GM12878 (cell line): Measurements from ENCODE around the gene HUWE1. TPM values are rescaled to one million over a fixed set of nuclear protein-coding genes. Genes with fewer than 3 reads are reported as not detected.
A peak's percentile ranks its signal among the peaks of the same experiment; 100 is the strongest.

Source experiments
- BCLAF1 ChIP-seq: fragments of 450-650 bp; IDR thresholded peaks from 2 replicates; pipeline ENCODE4 v1.6.1; 2017; ENCODE audit warnings: antibody characterized with exemption, mild to moderate bottlenecking, moderate library complexity
- CBFB ChIP-seq: IDR thresholded peaks from 2 replicates; pipeline ENCODE4 v1.6.1; 2016; ENCODE audit warnings: antibody characterized with exemption, low read depth
- CBX3 ChIP-seq: fragments of 200-600 bp; sonication (generic); IDR thresholded peaks from 2 replicates; pipeline ENCODE4 v1.6.1; 2016; ENCODE audit warnings: low read depth, borderline replicate concordance
- CREB1 ChIP-seq: IDR thresholded peaks from 2 replicates; pipeline ENCODE4 v1.6.1; 2012; ENCODE audit warnings: low read depth, mild to moderate bottlenecking, inconsistent platforms
- CREM ChIP-seq: IDR thresholded peaks from 2 replicates; pipeline ENCODE4 v1.6.1; 2014; ENCODE audit warnings: antibody characterized with exemption, low read depth
- CUX1 ChIP-seq: IDR thresholded peaks from 2 replicates; pipeline ENCODE4 v1.6.1; 2012; ENCODE audit warnings: improper control_type of control experiment, low read depth, low read length; ENCODE audit not compliant: insufficient replicate concordance
- ELK1 ChIP-seq: IDR thresholded peaks from 2 replicates; pipeline ENCODE4 v1.6.1; 2012; ENCODE audit warnings: low read depth, low read length, improper control_type of control experiment
- IKZF1 ChIP-seq: fragments of 450-650 bp; conservative IDR thresholded peaks from 2 replicates; pipeline ENCODE4 v1.6.1; 2017; ENCODE audit warnings: antibody characterized with exemption, mild to moderate bottlenecking
- KAT2A ChIP-seq: conservative IDR thresholded peaks from 2 replicates; pipeline ENCODE4 v1.6.1; 2011; ENCODE audit warnings: low read depth, low read length; ENCODE audit not compliant: control insufficient read depth
- LARP7 ChIP-seq: fragments of 450-650 bp; IDR thresholded peaks from 2 replicates; pipeline ENCODE4 v1.6.1; 2017; ENCODE audit warnings: mild to moderate bottlenecking
- MYC ChIP-seq: IDR thresholded peaks from 2 replicates; pipeline ENCODE4 v1.6.1; 2011; ENCODE audit warnings: mild to moderate bottlenecking, low read length, moderate library complexity, inconsistent platforms; ENCODE audit not compliant: insufficient read depth, insufficient replicate concordance, insufficient read length, severe bottlenecking
- NFIC ChIP-seq: IDR thresholded peaks from 2 replicates; pipeline ENCODE4 v1.6.1; 2012; ENCODE audit warnings: low read depth, mild to moderate bottlenecking, inconsistent platforms, low read length, moderate library complexity
- NFXL1 ChIP-seq: fragments of 450-650 bp; IDR thresholded peaks from 2 replicates; pipeline ENCODE4 v1.6.1; 2017; ENCODE audit warnings: antibody characterized with exemption, mild to moderate bottlenecking, borderline replicate concordance
- RAD51 ChIP-seq: fragments of 450-650 bp; IDR thresholded peaks from 2 replicates; pipeline ENCODE4 v1.6.1; 2016; ENCODE audit warnings: moderate library complexity, mild to moderate bottlenecking, inconsistent platforms
- RUNX3 ChIP-seq: IDR thresholded peaks from 2 replicates; pipeline ENCODE4 v1.6.1; 2012; ENCODE audit warnings: low read length, inconsistent platforms
- SIX5 ChIP-seq: IDR thresholded peaks from 2 replicates; pipeline ENCODE4 v1.6.1; 2011; ENCODE audit warnings: mild to moderate bottlenecking, low read depth, low read length, moderate library complexity; ENCODE audit not compliant: severe bottlenecking
- SKIL ChIP-seq: fragments of 450-650 bp; IDR thresholded peaks from 2 replicates; pipeline ENCODE4 v1.6.1; 2017; ENCODE audit warnings: mild to moderate bottlenecking, low read depth, inconsistent platforms; ENCODE audit not compliant: poor library complexity, severe bottlenecking
- SMARCA5 ChIP-seq: fragments of 450-650 bp; IDR thresholded peaks from 2 replicates; pipeline ENCODE4 v1.6.1; 2017; ENCODE audit warnings: mild to moderate bottlenecking
- TCF3 ChIP-seq: IDR thresholded peaks from 2 replicates; pipeline ENCODE4 v1.6.1; 2012; ENCODE audit warnings: low read depth, mild to moderate bottlenecking, low read length, borderline replicate concordance; ENCODE audit not compliant: insufficient read depth
- polyA plus RNA-seq, 11 experiments: library from polyadenylated mRNA; depleted of rRNA in 4 of 11; unstranded in 6 of 11; stranded (reverse) in 5 of 11; fragments of >200 nt; fragmentation: Nextera tagmentation in 4 of 11; fragmentation: Illumina TruSeq in 1 of 11; extraction: Ambion mirVana in 4 of 11; extraction: Trizol in 1 of 11; gene quantifications; 1 replicate in 1 of 11; 2 replicates in 10 of 11; pipeline versions ENCODE4 v1.2.1 to v1.2.3, GENCODE V29; 2011 to 2016; ENCODE audit warnings: inconsistent platforms in 2 of 11, missing spikeins in 2 of 11, low read depth in 1 of 11
- total RNA-seq, 4 experiments: library from RNA; depleted of rRNA in 3 of 4; stranded (reverse); fragments of >200 nt in 3 of 4; fragmentation: Illumina TruSeq in 1 of 4; extraction: Trizol in 1 of 4; gene quantifications; 2 replicates each; pipeline versions ENCODE4 v1.2.1 to v1.2.3, GENCODE V29; 2013 to 2021

HUWE1 gene
- total and polyA plus RNA-seq, 10 of the 15 experiments (the other 5 are each of a cell fraction or from before 2014, with no cell fraction given), result 35.9 to 280 (median 100) TPM

- TF ChIP-seq LARP7 (no peak), SMARCA5 (no peak; the same call in 1 of the 2 replicates), RUNX3 (peak; percentile 70), IKZF1 (peak; percentile 73; the same call in 1 of the 2 replicates), CREM (no peak), SIX5 (no peak), CBFB (peak; percentile 60), TCF3 (no peak), CUX1 (no peak), SKIL (no peak), NFXL1 (no peak), NFIC (peak; percentile 23; the same call in 1 of the 2 replicates), RAD51 (peak; percentile 97), BCLAF1 (no peak), ELK1 (no peak), CREB1 (peak; percentile 27), CBX3 (no peak), MYC (no peak), KAT2A (no peak)
Measured at GRCh38 chrX:53714580-53715345, 28.2 kb upstream of the HUWE1 start (continued).
